HG02588 (cell line): ENCODE data around the gene CSAG1.
"Not testable (repeated sequence)": the region's sequence is repeated elsewhere in the genome, so short reads cannot be mapped to it uniquely, and the experiment has no call there.

Source experiments
- ATAC-seq: cut with Tn5 transposase; IDR thresholded peaks from one replicate; pipeline ENCODE4 v1.9.1; 2021; ENCODE audit warnings: mild to moderate bottlenecking, moderate library complexity; ENCODE audit not compliant: unreplicated experiment

Gene CSAG1

GRCh38 chrX:152733261-152733975 lies at the start of gene CSAG1, which contains the start of gene MAGEA12:
TSS of gene CSAG1 (minus strand) at chrX:152733721. CDS start at chrX:152732460, 1,261 bp downstream.
TSS of gene MAGEA12 (plus strand) at chrX:152733757. CDS start at chrX:152736162, 2,405 bp downstream.
- no peak for ATAC-seq

- not testable (repeated sequence) for ATAC-seq
Observed at GRCh38 chrX:152769549-152770289, 36.2 kb upstream of the CSAG1 start, which contains the start of gene MAGEA6. TSS of gene MAGEA6 (minus strand) at chrX:152769689. CDS start at chrX:152767650, 2,039 bp downstream.

GRCh38 chrX:152766562-152766961 lies 33.0 kb upstream of the CSAG1 start:
- not testable (repeated sequence) for ATAC-seq

GRCh38 chrX:152761582-152761981 lies 28.1 kb upstream of the CSAG1 start:
- ATAC-seq = not testable (repeated sequence)

- ATAC-seq = not testable (repeated sequence)
Observed at GRCh38 chrX:152759544-152759943, 26.0 kb upstream of the CSAG1 start.

GRCh38 chrX:152758918-152759317 lies 25.4 kb upstream of the CSAG1 start, which contains the start of gene CSAG3:
TSS of gene CSAG3 (plus strand) at chrX:152759218.
- ATAC-seq = not testable (repeated sequence)

- not testable (repeated sequence) for ATAC-seq
Observed at GRCh38 chrX:152754871-152755270, 21.4 kb upstream of the CSAG1 start.

GRCh38 chrX:152753686-152754650 lies 20.4 kb upstream of the CSAG1 start, which contains the start of gene MAGEA2:
TSS of gene MAGEA2 (minus strand) at chrX:152753842. CDS start at chrX:152751363, 2,479 bp downstream.
- not testable (repeated sequence) for ATAC-seq

GRCh38 chrX:152738560-152738959 lies 5.0 kb upstream of the CSAG1 start:
- no peak for ATAC-seq

GRCh38 chrX:152736528-152736927 lies 3.0 kb upstream of the CSAG1 start:
- ATAC-seq = not testable (repeated sequence)

GRCh38 chrX:152735860-152736511 lies 2.5 kb upstream of the CSAG1 start:
- no peak for ATAC-seq

- no peak for ATAC-seq
Observed at GRCh38 chrX:152735101-152735500, 1.6 kb upstream of the CSAG1 start.

- ATAC-seq = not testable (repeated sequence)
Observed at GRCh38 chrX:152734143-152734858, 780 bp upstream of the CSAG1 start.

- no peak for ATAC-seq
Observed at GRCh38 chrX:152725409-152725808, 8.1 kb downstream of the CSAG1 start.

- not testable (repeated sequence) for ATAC-seq
Observed at GRCh38 chrX:152713815-152714787, 19.4 kb downstream of the CSAG1 start, which contains the start of gene MAGEA2B. TSS of gene MAGEA2B (plus strand) at chrX:152714628. CDS start at chrX:152717107, 2,479 bp downstream.

- not testable (repeated sequence) for ATAC-seq
Observed at GRCh38 chrX:152713195-152713594, 20.3 kb downstream of the CSAG1 start.

GRCh38 chrX:152709173-152709572 lies 24.3 kb downstream of the CSAG1 start, which contains the start of gene CSAG2:
TSS of gene CSAG2 (minus strand) at chrX:152709273. CDS start at chrX:152709112, 161 bp downstream.
- ATAC-seq = not testable (repeated sequence)

- ATAC-seq = not testable (repeated sequence)
Observed at GRCh38 chrX:152706500-152706899, 27.0 kb downstream of the CSAG1 start.
